ENCODE results near the gene FGD3. TPM values are rescaled to one million over a fixed set of nuclear protein-coding genes. Genes with fewer than 3 reads are reported as not detected.

FGD3 gene
- total RNA-seq, 4 donors from 2014 or later = 0.92 to 1.3 (median 0.97) TPM

DNA sequence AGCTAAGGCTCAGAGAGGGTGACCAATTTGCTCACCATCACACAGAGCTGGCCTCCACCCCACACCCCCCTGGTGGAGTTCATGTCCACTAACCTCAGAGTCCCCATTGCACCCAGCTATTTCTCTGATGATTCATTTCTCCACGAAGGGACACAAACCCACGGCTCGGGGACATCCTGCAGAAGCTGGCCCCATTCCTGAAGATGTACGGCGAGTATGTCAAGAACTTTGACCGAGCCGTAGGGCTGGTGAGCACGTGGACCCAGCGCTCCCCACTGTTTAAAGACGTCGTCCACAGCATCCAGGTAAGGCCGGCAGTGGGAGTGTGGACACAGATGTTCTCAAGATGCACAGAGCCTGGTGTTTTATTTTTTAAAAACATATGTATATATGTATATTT, 58.6 kb downstream of the FGD3 start:
- no peak for DNase-seq
- Histone ChIP-seq H3K4me1 (no peaks in the 10 kb centered on the region), H3K36me3 (no peaks in the 10 kb centered on the region), H3K9me3 (no peaks in the 10 kb centered on the region), H3K4me3 (no peak overlapping the region), H3K27me3 (no peaks in the 10 kb centered on the region), H3K27ac (no peak overlapping the region)
- no peak for ATAC-seq
- intact Hi-C loops (cut with DNase I; ENCODE audit: low total_unique reads) = no loop called here
- in situ Hi-C loops (cut with MboI; ENCODE audit: low sequenced_read_pairs in 4 of 4) = no loop called here
- no peak for TF ChIP-seq POLR2A (IDR thresholded peaks at IDR 0.05)
- TF ChIP-seq, protein P1, sequence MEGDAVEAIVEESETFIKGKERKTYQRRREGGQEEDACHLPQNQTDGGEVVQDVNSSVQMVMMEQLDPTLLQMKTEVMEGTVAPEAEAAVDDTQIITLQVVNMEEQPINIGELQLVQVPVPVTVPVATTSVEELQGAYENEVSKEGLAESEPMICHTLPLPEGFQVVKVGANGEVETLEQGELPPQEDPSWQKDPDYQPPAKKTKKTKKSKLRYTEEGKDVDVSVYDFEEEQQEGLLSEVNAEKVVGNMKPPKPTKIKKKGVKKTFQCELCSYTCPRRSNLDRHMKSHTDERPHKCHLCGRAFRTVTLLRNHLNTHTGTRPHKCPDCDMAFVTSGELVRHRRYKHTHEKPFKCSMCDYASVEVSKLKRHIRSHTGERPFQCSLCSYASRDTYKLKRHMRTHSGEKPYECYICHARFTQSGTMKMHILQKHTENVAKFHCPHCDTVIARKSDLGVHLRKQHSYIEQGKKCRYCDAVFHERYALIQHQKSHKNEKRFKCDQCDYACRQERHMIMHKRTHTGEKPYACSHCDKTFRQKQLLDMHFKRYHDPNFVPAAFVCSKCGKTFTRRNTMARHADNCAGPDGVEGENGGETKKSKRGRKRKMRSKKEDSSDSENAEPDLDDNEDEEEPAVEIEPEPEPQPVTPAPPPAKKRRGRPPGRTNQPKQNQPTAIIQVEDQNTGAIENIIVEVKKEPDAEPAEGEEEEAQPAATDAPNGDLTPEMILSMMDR (IDR thresholded peaks at IDR 0.05 in 4 of 5, conservative IDR thresholded peaks at IDR 0.05 in 1 of 5) = no peak

DNA sequence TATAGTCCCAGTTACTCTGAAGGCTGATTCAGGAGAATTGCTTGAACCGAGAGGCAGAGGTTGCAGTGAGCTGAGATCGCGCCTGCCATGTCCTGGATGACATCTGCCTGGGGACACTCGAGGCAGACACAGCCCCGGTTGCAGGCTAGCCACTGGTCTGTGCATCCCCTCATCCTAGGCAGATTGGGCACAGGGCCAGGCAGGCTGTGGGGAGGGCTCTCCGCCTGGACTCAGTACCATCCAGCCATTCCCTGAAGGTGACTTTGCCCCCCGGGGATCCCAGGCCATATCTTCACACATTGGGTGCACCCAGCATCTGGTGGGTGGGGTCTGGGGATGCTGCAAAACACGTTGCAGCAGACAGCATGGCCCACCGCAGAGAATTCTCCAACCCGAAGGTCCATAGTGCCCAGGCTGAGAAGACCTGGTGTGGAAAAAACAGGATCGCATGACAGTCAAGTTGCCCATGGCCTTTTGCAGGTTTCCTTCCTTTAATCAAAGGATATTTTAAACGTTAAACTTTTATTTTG, 60.3 kb downstream of the FGD3 start:
- intact Hi-C loops (cut with DNase I; ENCODE audit: low total_unique reads) = no loop called here

DNA sequence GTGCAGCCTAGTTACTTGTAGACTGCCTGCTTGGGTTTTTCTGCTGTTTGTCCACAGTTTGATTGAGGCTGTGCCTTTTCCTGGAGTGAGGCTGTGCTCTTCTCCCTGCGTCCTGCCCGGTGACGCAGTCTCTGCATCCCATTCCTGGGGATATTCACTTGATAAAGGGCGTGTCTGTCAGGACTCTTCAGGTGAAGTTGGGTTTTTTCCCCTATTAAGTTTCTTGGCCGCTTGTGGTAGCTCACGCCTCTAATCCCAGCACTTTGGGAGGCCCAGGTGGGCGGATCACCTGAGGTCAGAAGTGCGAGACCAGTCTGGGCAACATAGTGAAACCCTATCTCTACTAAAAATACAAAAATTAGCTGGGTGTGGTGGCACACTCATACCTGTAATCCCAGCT, 61.1 kb downstream of the FGD3 start:
- TF ChIP-seq, protein P1 (IDR thresholded peaks at IDR 0.05 in 4 of 5, conservative IDR thresholded peaks at IDR 0.05 in 1 of 5) = no peak
- no peak for TF ChIP-seq POLR2A (IDR thresholded peaks at IDR 0.05)
- H3K27me3 ChIP-seq = no peaks in the 10 kb centered on the region
- H3K4me3 ChIP-seq = no peak overlapping the region
- intact Hi-C loops (cut with DNase I; ENCODE audit: low total_unique reads) (no loop called here), in situ Hi-C loops (cut with MboI; ENCODE audit: low sequenced_read_pairs in 4 of 4) (no loop called here)
- no peaks in the 10 kb centered on the region for H3K4me1 ChIP-seq
- DNase-seq = no peak
- H3K27ac ChIP-seq = no peak overlapping the region
- no peaks in the 10 kb centered on the region for H3K9me3 ChIP-seq
- ATAC-seq = no peak
- H3K36me3 ChIP-seq = no peaks in the 10 kb centered on the region

More for the DNA sequence above, 60.3 kb downstream of the FGD3 start:
- H3K4me3 ChIP-seq = no peak overlapping the region
- no peaks in the 10 kb centered on the region for H3K27me3 ChIP-seq
- no peak for TF ChIP-seq POLR2A (IDR thresholded peaks at IDR 0.05)
- TF ChIP-seq, protein P1 (IDR thresholded peaks at IDR 0.05 in 4 of 5, conservative IDR thresholded peaks at IDR 0.05 in 1 of 5) = no peak
- H3K36me3 ChIP-seq = no peaks in the 10 kb centered on the region
- ATAC-seq = no peak
- H3K4me1 ChIP-seq = no peaks in the 10 kb centered on the region
- H3K9me3 ChIP-seq = no peaks in the 10 kb centered on the region
- H3K27ac ChIP-seq = no peak overlapping the region
- DNase-seq = no peak
- in situ Hi-C loops (cut with MboI; ENCODE audit: low sequenced_read_pairs in 4 of 4) = no loop called here

DNA sequence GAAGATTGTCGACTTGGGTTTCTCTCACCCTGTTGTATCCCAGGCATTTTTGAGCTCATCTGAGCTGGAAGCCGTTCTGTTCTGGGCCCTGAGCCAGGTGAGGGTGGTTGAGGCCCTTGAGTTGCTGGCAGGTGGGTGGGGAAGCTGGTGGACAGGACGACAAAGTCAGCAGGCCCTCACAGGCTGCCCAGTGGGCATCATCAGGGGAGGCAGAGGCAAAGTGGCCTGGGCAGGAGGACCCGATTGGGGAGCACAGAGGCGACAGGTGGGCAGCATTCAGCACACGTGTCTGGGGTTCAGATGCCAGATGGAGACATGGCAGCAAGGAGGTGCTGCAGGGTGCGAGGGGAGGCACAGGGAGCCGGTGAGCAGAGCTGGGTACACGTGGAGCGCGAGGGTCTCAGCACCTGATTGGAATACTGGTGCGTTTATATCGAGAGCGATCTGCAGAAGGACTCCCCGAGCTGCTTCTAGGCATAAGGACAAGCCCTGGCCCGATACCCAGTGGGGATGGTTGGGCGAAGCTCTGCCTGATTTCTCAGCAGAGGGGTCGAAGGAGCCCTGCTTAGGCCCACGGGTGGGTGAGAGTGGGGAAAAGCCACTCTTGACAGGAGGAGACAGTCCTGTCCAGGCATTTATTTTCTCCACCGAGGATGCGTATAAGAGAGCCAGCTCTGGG, 62.2 kb downstream of the FGD3 start:
- ATAC-seq (no peak), DNase-seq (no peak)
- intact Hi-C loops (cut with DNase I; ENCODE audit: low total_unique reads) = no loop called here
- no peaks in the 10 kb centered on the region for H3K9me3 ChIP-seq
- in situ Hi-C loops (cut with MboI; ENCODE audit: low sequenced_read_pairs in 4 of 4) = no loop called here
- H3K27me3 ChIP-seq = no peaks in the 10 kb centered on the region
- TF ChIP-seq POLR2A (IDR thresholded peaks at IDR 0.05) = no peak
- TF ChIP-seq, protein P1 (IDR thresholded peaks at IDR 0.05 in 4 of 5, conservative IDR thresholded peaks at IDR 0.05 in 1 of 5) = no peak
- H3K36me3 ChIP-seq = no peaks in the 10 kb centered on the region
- no peak overlapping the region for H3K4me3 ChIP-seq
- no peak overlapping the region for H3K27ac ChIP-seq
- H3K4me1 ChIP-seq = no peaks in the 10 kb centered on the region
